Right lobe of liver (tissue), 6 donors: ENCODE results near the gene MFSD1. TPM values are rescaled to one million over a fixed set of nuclear protein-coding genes. Genes with fewer than 3 reads are reported as not detected.
A peak's percentile ranks its signal among the peaks of the same experiment; 100 is the strongest.

ENCODE experiments used
- ATAC-seq, 4 donors: fragments of 200-7000 bp; cut with Tn5 transposase; one replicate each; pipeline ENCODE4 v1.9.1; 2020; ENCODE audit warnings: mild to moderate bottlenecking in 4 of 4, moderate library complexity in 4 of 4
- DNase-seq, 3 donors: peaks; one replicate each; pipeline ENCODE4 v3.0.0-alpha.2; 2020
- H3K27ac ChIP-seq, 3 donors: fragments of 200-600 bp; one replicate each; pipeline ENCODE4 v1.8.0; 2022
- H3K27me3 ChIP-seq, 2 donors: fragments of 200-600 bp; one replicate each; pipeline ENCODE4 v1.8.0; 2022
- H3K36me3 ChIP-seq, 4 donors: fragments of 200-600 bp; sonication (generic) in 1 of 4; one replicate each; pipeline versions ENCODE4 v1.5.1 to v1.8.0; 2017 to 2022; ENCODE audit warnings: control low read depth in 1 of 4
- H3K4me1 ChIP-seq, 4 donors: fragments of 200-600 bp; sonication (generic) in 1 of 4; one replicate each; pipeline versions ENCODE4 v1.5.1 to v1.8.0; 2017 to 2022; ENCODE audit warnings: control low read depth in 1 of 4
- H3K4me3 ChIP-seq, 3 donors: fragments of 200-600 bp; one replicate each; pipeline ENCODE4 v1.8.0; 2022
- H3K9me3 ChIP-seq, 4 donors: fragments of 200-600 bp; sonication (generic) in 1 of 4; one replicate each; pipeline versions ENCODE4 v1.5.1 to v1.8.0; 2017 to 2022; ENCODE audit warnings: control low read depth in 1 of 4
- CTCF ChIP-seq, 4 donors: fragments of 200-600 bp in 3 of 4; fragments of 450-650 bp in 1 of 4; IDR thresholded peaks; one replicate each; pipeline versions ENCODE4 v1.5.1 to v1.8.0; 2016 to 2022; ENCODE audit warnings: antibody characterized with exemption in 4 of 4, mild to moderate bottlenecking in 2 of 4
- POLR2A ChIP-seq: fragments of 450-650 bp; IDR thresholded peaks from one replicate; pipeline ENCODE4 v1.6.1; 2017; ENCODE audit warnings: antibody characterized with exemption, mild to moderate bottlenecking
- WGBS: methylation state at CpG from one replicate; pipeline ENCODE4 v1.1.6; 2018; ENCODE audit warnings: low coverage, low lambda C conversion rate; ENCODE audit not compliant: insufficient coverage; ENCODE audit errors: missing lambda C conversion rate; 5-methylcytosine and 5-hydroxymethylcytosine counted together
- intact Hi-C, 2 donors: fragments of 100-400 bp; cut with DNase I; formaldehyde crosslinking; loops; one replicate each; pipeline versions ENCODE4 v1.11.2 to v1.14.1; 2022
- total RNA-seq, 6 experiments: library from RNA; depleted of rRNA in 2 of 6; stranded (reverse); fragments of >200 nt in 2 of 6; fragmentation: NEBNext Ultra II Directional in 3 of 6; extraction: Animal tissue kit (Norgen Biotek cat#: 25700) in 3 of 6; gene quantifications; one replicate each; pipeline versions ENCODE4 v1.1.0 to v1.2.4, GENCODE V29; 2016 to 2023
- donor health status: DM: no; HTN: yes; CAD: no.
- donor health status: DM: no; HTN: no; CAD: no.
- donor health status: DM: no; HTN: no; CAD: no.
- donor health status: DM: no; HTN: yes; CAD: no.
- donor health status: DM: no; HTN: yes; CAD: no.

MFSD1 gene
- total RNA-seq, 6 experiments from 2014 or later: 25.3 to 38.5 (median 35.3) TPM

GRCh38 chr3:158783051-158783450 lies 18.8 kb upstream of the MFSD1 start:
- no peak for DNase-seq
- ATAC-seq: no peak
- Histone ChIP-seq H3K4me1 (no peaks in the 10 kb centered on the region), H3K9me3 (no peaks in the 10 kb centered on the region), H3K27ac (no peak overlapping the region), H3K36me3 (no peaks in the 10 kb centered on the region), H3K4me3 (no peak overlapping the region), H3K27me3 (no peaks in the 10 kb centered on the region)
- WGBS: 95% methylated on average over 2 of the region's 2 CpGs
- TF ChIP-seq POLR2A: no peak
- TF ChIP-seq CTCF (IDR thresholded peaks at IDR 0.05): no peak
- intact Hi-C loops: loop anchor here in 1 of 2 donors (10.0 kb wide), 1 partner anchor 48 kb away; the partner anchor contains the start of gene RARRES1

- Histone ChIP-seq H3K9me3 (no peaks in the 10 kb centered on the region), H3K27ac (no peak overlapping the region), H3K27me3 (no peaks in the 10 kb centered on the region), H3K36me3 (no peaks in the 10 kb centered on the region), H3K4me1 (no peaks in the 10 kb centered on the region), H3K4me3 (no peak overlapping the region)
- intact Hi-C loops: loop anchor here in 1 of 2 donors (10.0 kb wide), 1 partner anchor 51 kb away; the partner anchor contains the start of gene RARRES1
- no peak for ATAC-seq
- 80% methylated on average over 3 of the region's 3 CpGs for WGBS
- no peak for TF ChIP-seq CTCF (IDR thresholded peaks at IDR 0.05)
- no peak for TF ChIP-seq POLR2A
- DNase-seq: no peak
Measured at GRCh38 chr3:158785972-158786371, 15.9 kb upstream of the MFSD1 start.

GRCh38 chr3:158788446-158788845 lies 13.4 kb upstream of the MFSD1 start:
- no peaks in the 10 kb centered on the region for H3K4me1 ChIP-seq
- H3K27ac ChIP-seq: no peak overlapping the region
- no peak for ATAC-seq
- H3K36me3 ChIP-seq: no peaks in the 10 kb centered on the region
- TF ChIP-seq POLR2A (no peak), CTCF (IDR thresholded peaks at IDR 0.05) (no peak)
- 90% methylated on average over 1 of the region's 1 CpG for WGBS
- no peak for DNase-seq
- no peaks in the 10 kb centered on the region for H3K27me3 ChIP-seq
- no peak overlapping the region for H3K4me3 ChIP-seq
- intact Hi-C loops: loop anchor here in 1 of 2 donors (10.0 kb wide), 1 partner anchor 54 kb away; the partner anchor contains the start of gene RARRES1
- no peaks in the 10 kb centered on the region for H3K9me3 ChIP-seq

- no peak for DNase-seq
- 76% methylated on average over 1 of the region's 1 CpG for WGBS
- no peak overlapping the region for H3K27ac ChIP-seq
- H3K9me3 ChIP-seq: no peaks in the 10 kb centered on the region
- no peaks in the 10 kb centered on the region for H3K4me1 ChIP-seq
- ATAC-seq: peak; percentile 38 to 82 (median 58)
- no peaks in the 10 kb centered on the region for H3K27me3 ChIP-seq
- TF ChIP-seq POLR2A (no peak), CTCF (IDR thresholded peaks at IDR 0.05) (peak; percentile 30 to 43 (median 34))
- no peaks in the 10 kb centered on the region for H3K36me3 ChIP-seq
- intact Hi-C loops: loop anchor here in 1 of 2 donors (10.0 kb wide), 1 partner anchor 55 kb away; the partner anchor contains the start of gene RARRES1
- no peak overlapping the region for H3K4me3 ChIP-seq
Measured at GRCh38 chr3:158789592-158789991, 12.3 kb upstream of the MFSD1 start.
